ENCODE measurements around the gene SCML2. TPM values are rescaled to one million over a fixed set of nuclear protein-coding genes. Genes with fewer than 3 reads are reported as not detected.

Gene SCML2
- total and polyA plus RNA-seq, 2 of the 8 experiments (the other 6 are each of a cell fraction or from before 2014, with no cell fraction given) = 14.6 to 18.9 TPM

GRCh38 chrX:18297251-18297650 is 57.2 kb downstream of the SCML2 start:
- no peak for FAIRE-seq

More at GRCh38 chrX:18297251-18297650, 57.2 kb downstream of the SCML2 start:
- Histone ChIP-seq H3K18ac (ENCODE audit: extremely low read depth, low read length) (no peak overlapping the region), H3K36me3 (ENCODE audit: control insufficient read depth in 2 of 4, insufficient read depth in 4 of 4, low read length in 3 of 4) (no peaks in the 10 kb centered on the region), H2AFZ (ENCODE audit: low read length) (no peak overlapping the region), H3K14ac (ENCODE audit: insufficient read length) (no peak overlapping the region), H2BK120ac (replicated peaks; ENCODE audit: low read depth, low read length) (no peak overlapping the region), H3K79me1 (ENCODE audit: low read depth, low read length) (no peaks in the 10 kb centered on the region), H4K8ac (ENCODE audit: extremely low read depth, insufficient read depth, low read length) (no peak overlapping the region), H3K56ac (replicated peaks; ENCODE audit: insufficient read length, low read depth, low read length) (no peak overlapping the region), H3K27ac (ENCODE audit: low read depth, low read length) (no peak overlapping the region), H3K9me3 (ENCODE audit: insufficient read depth in 2 of 2, low read depth in 1 of 2, low read length in 1 of 2) (no peaks in the 10 kb centered on the region), H4K91ac (replicated peaks; ENCODE audit: insufficient read length, low read length) (no peak overlapping the region), H3K79me2 (ENCODE audit: control insufficient read depth in 1 of 2, insufficient read depth in 2 of 2, low read length in 2 of 2) (no peaks in the 10 kb centered on the region; a peak in 1 of 4 replicates), H2BK20ac (ENCODE audit: low read length) (no peak overlapping the region), H4K5ac (ENCODE audit: insufficient read length, low read depth, low read length) (no peak overlapping the region), H3K23me2 (ENCODE audit: low read depth, low read length) (no peaks in the 10 kb centered on the region), H2BK5ac (ENCODE audit: low read depth, low read length) (no peak overlapping the region), H3K9ac (replicated peaks in 1 of 4; ENCODE audit: extremely low read depth in 1 of 4, low read depth in 3 of 4, low read length in 3 of 4) (no peak overlapping the region), H3K27me3 (replicated peaks in 1 of 4; ENCODE audit: control insufficient read depth in 3 of 4, extremely low read depth in 1 of 4, insufficient read depth in 3 of 4, low read length in 3 of 4) (no peaks in the 10 kb centered on the region), H3K23ac (ENCODE audit: insufficient read length) (no peak overlapping the region), H2BK12ac (ENCODE audit: low read depth, low read length) (no peak overlapping the region), H3K4me3 (ENCODE audit: extremely low read depth in 1 of 4, insufficient read depth in 2 of 4, low read depth in 3 of 4, low read length in 4 of 4) (no peak overlapping the region), H3K4me2 (ENCODE audit: insufficient read depth in 1 of 2, low read depth in 2 of 2, low read length in 2 of 2) (no peak overlapping the region), H4K20me1 (replicated peaks in 1 of 2; ENCODE audit: control insufficient read depth in 1 of 2, insufficient read depth in 2 of 2, low read length in 2 of 2) (peaks cover 0 to 2% of the 10 kb centered on the region in 2 experiments), H3K4me1 (replicated peaks in 1 of 4; ENCODE audit: control insufficient read depth in 3 of 4, insufficient read depth in 4 of 4, low read length in 3 of 4) (no peaks in the 10 kb centered on the region; a peak in 1 of 7 replicates), H2BK15ac (ENCODE audit: low read length) (no peak overlapping the region), H3K4ac (replicated peaks; ENCODE audit: insufficient read length, low read depth, low read length) (no peak overlapping the region), H2AK5ac (ENCODE audit: low read depth, low read length) (no peak overlapping the region)
- ChIA-PET CTCF (ENCODE audit: partially characterized antibody) (no interaction called here), POLR2A (ENCODE audit: partially characterized antibody) (no interaction called here)
- TF ChIP-seq KDM1A (IDR thresholded peaks at IDR 0.05; ENCODE audit: borderline replicate concordance, low read length) = no peak
- TF ChIP-seq NANOG (IDR thresholded peaks at IDR 0.05; ENCODE audit: insufficient read depth, low read depth, low read length, poor library complexity, severe bottlenecking) = no peak
- no peak for TF ChIP-seq SUZ12 (IDR thresholded peaks at IDR 0.05; ENCODE audit: low read length)
- no peak for TF ChIP-seq HDAC2 (IDR thresholded peaks at IDR 0.05; ENCODE audit: borderline replicate concordance in 1 of 2, low read depth in 2 of 2, low read length in 2 of 2)
- no peak for TF ChIP-seq CTBP2 (IDR thresholded peaks at IDR 0.05; ENCODE audit: borderline replicate concordance, insufficient read depth, insufficient read length, low read length)
- no peak for TF ChIP-seq KDM4A (IDR thresholded peaks at IDR 0.05; ENCODE audit: low read depth, low read length, severe bottlenecking)
- TF ChIP-seq CHD2 (IDR thresholded peaks at IDR 0.05; ENCODE audit: low read length) = no peak
- no peak for TF ChIP-seq CBX8 (IDR thresholded peaks at IDR 0.05; ENCODE audit: borderline replicate concordance, low read depth, low read length)
- TF ChIP-seq CREB1 (IDR thresholded peaks at IDR 0.05) = no peak
- no peak for TF ChIP-seq KDM5A (IDR thresholded peaks at IDR 0.05; ENCODE audit: low read length)
- no peak for TF ChIP-seq GABPA (IDR thresholded peaks at IDR 0.05; ENCODE audit: borderline replicate concordance, insufficient read depth, low read length)
- no peak for TF ChIP-seq ASH2L (IDR thresholded peaks at IDR 0.05; ENCODE audit: low read length)
- 84% methylated on average over 2 of the region's 2 CpGs; no CpG with 5 or more reads in 1 of the 2 experiments for WGBS, 2 experiments (ENCODE audit: extremely low coverage in 1 of 2, insufficient coverage in 1 of 2, insufficient read length in 1 of 2, insufficient replicate concordance in 2 of 2, low coverage in 1 of 2, low lambda C conversion rate in 2 of 2, missing lambda C conversion rate in 1 of 2)
- DNase-seq (ENCODE audit: low read depth in 1 of 2, low spot score in 2 of 2) = no peak
